ENCODE data around the gene METTL1.

- TF ChIP-seq POU2F2 (IDR thresholded peaks at IDR 0.05; ENCODE audit: low read depth, low read length) (no peak), TAF1 (IDR thresholded peaks at IDR 0.05; ENCODE audit: low read depth, low read length) (no peak), POLR2A (IDR thresholded peaks at IDR 0.05; ENCODE audit: low read depth, low read length) (no peak; the same call in 1 of the 2 replicates)
Measured at GRCh38 chr12:57720606-57721595, 51.0 kb downstream of the METTL1 start.
